Gastroesophageal sphincter (tissue), 4 donors: ENCODE data around the gene DNAI2. TPM values are rescaled to one million over a fixed set of nuclear protein-coding genes. Genes with fewer than 3 reads are reported as not detected.

Experiments used
- ATAC-seq: fragments of 150-250 bp; one replicate; pipeline ENCODE4 v1.9.1; 2016; ENCODE audit warnings: mild to moderate bottlenecking, moderate library complexity
- H3K27ac ChIP-seq, 4 donors: fragments of 200-600 bp; sonication (generic) in 3 of 4; 1 replicate in 3 of 4; 2 replicates in 1 of 4; pipeline ENCODE4 v1.5.1; 2016 to 2019
- H3K27me3 ChIP-seq: fragments of 200-600 bp; sonication (generic); one replicate; pipeline ENCODE4 v1.5.1; 2019
- H3K36me3 ChIP-seq, 2 donors: fragments of 200-600 bp; sonication (generic); one replicate each; pipeline ENCODE4 v1.5.1; 2019; ENCODE audit warnings: control low read depth in 1 of 2
- H3K4me1 ChIP-seq, 3 donors: fragments of 200-600 bp; sonication (generic); 1 replicate in 2 of 3; 2 replicates in 1 of 3; pipeline ENCODE4 v1.5.1; 2016 to 2019; ENCODE audit warnings: control low read depth in 2 of 3
- H3K4me3 ChIP-seq, 2 donors: fragments of 200-600 bp; sonication (generic); one replicate each; pipeline ENCODE4 v1.5.1; 2019; ENCODE audit warnings: mild to moderate bottlenecking in 1 of 2, moderate library complexity in 1 of 2
- H3K9me3 ChIP-seq, 3 donors: fragments of 200-600 bp; sonication (generic); one replicate each; pipeline ENCODE4 v1.5.1; 2017 to 2019; ENCODE audit warnings: control low read depth in 2 of 3
- CTCF ChIP-seq, 4 experiments: fragments of 200-600 bp in 2 of 4; fragments of 450-650 bp in 2 of 4; sonication (generic) in 1 of 4; IDR thresholded peaks; one replicate each; pipeline ENCODE4 v1.5.1; 2017 to 2019; ENCODE audit warnings: antibody characterized with exemption in 4 of 4, mild to moderate bottlenecking in 2 of 4, moderate library complexity in 2 of 4
- EP300 ChIP-seq: sonication (generic); formaldehyde crosslinking; IDR thresholded peaks from one replicate; pipeline ENCODE4 v1.6.1; 2017; ENCODE audit warnings: antibody characterized with exemption, mild to moderate bottlenecking
- POLR2A ChIP-seq, 2 donors: fragments of 450-650 bp; IDR thresholded peaks; one replicate each; pipeline ENCODE4 v1.6.1; 2017; ENCODE audit warnings: antibody characterized with exemption in 2 of 2, mild to moderate bottlenecking in 2 of 2, moderate library complexity in 1 of 2
- POLR2AphosphoS5 ChIP-seq: sonication (generic); formaldehyde crosslinking; IDR thresholded peaks from one replicate; pipeline ENCODE4 v1.6.1; 2017; ENCODE audit warnings: antibody characterized with exemption
- WGBS, 2 donors: methylation state at CpG; one replicate each; pipeline ENCODE4 v1.1.5; 2018; ENCODE audit warnings: low coverage in 1 of 2; 5-methylcytosine and 5-hydroxymethylcytosine counted together
- total RNA-seq, 4 donors: library from RNA; depleted of rRNA; stranded (reverse); fragments of >200 nt; gene quantifications; one replicate each; pipeline ENCODE4 v1.1.0, GENCODE V29; 2016

Gene DNAI2
- total RNA-seq, 4 donors from 2014 or later = not detected

- Histone ChIP-seq H3K9me3 (peaks cover 0 to 18% (median 0%) of the 10 kb centered on the region in 3 donors), H3K4me1 (no peaks in the 10 kb centered on the region), H3K27ac (no peak overlapping the region), H3K36me3 (no peaks in the 10 kb centered on the region), H3K4me3 (no peak overlapping the region), H3K27me3 (peaks cover 84% of the 10 kb centered on the region)
- no peak for TF ChIP-seq CTCF (IDR thresholded peaks at IDR 0.05)
- no peak for TF ChIP-seq POLR2A (IDR thresholded peaks at IDR 0.05)
- no peak for TF ChIP-seq EP300
- no peak for TF ChIP-seq POLR2AphosphoS5
- WGBS, 2 donors = 83% methylated on average over 1 of the region's 2 CpGs; no CpG with 5 or more reads in 1 of the 2 donors
- no peak for ATAC-seq
Measured at GRCh38 chr17:74334393-74335039, 60.5 kb downstream of the DNAI2 start.

- H3K27me3 ChIP-seq = peaks cover 78% of the 10 kb centered on the region
- H3K4me3 ChIP-seq = no peak overlapping the region
- 20 to 70% methylated on average over 1 to 2 of the region's 5 CpGs for WGBS, 2 donors
- no peak for ATAC-seq
- no peak for TF ChIP-seq POLR2A (IDR thresholded peaks at IDR 0.05)
- TF ChIP-seq POLR2AphosphoS5 = no peak
- no peak for TF ChIP-seq EP300
- no peak for TF ChIP-seq CTCF (IDR thresholded peaks at IDR 0.05)
- H3K9me3 ChIP-seq = peaks cover 0 to 18% (median 0%) of the 10 kb centered on the region in 3 donors
- no peak overlapping the region for H3K27ac ChIP-seq
- no peaks in the 10 kb centered on the region for H3K36me3 ChIP-seq
- H3K4me1 ChIP-seq = no peaks in the 10 kb centered on the region
Measured at GRCh38 chr17:74335529-74336062, 61.6 kb downstream of the DNAI2 start.

- Histone ChIP-seq H3K9me3 (peaks cover 0 to 18% (median 0%) of the 10 kb centered on the region in 3 donors), H3K4me1 (no peaks in the 10 kb centered on the region), H3K36me3 (no peaks in the 10 kb centered on the region), H3K27me3 (peaks cover 77% of the 10 kb centered on the region), H3K4me3 (no peak overlapping the region), H3K27ac (no peak overlapping the region)
- 70 to 90% methylated on average over 2 to 7 of the region's 7 CpGs for WGBS, 2 donors
- no peak for TF ChIP-seq POLR2A (IDR thresholded peaks at IDR 0.05)
- no peak for TF ChIP-seq CTCF (IDR thresholded peaks at IDR 0.05)
- TF ChIP-seq POLR2AphosphoS5 = no peak
- TF ChIP-seq EP300 = no peak
- no peak for ATAC-seq
Measured at GRCh38 chr17:74336307-74336706, 62.3 kb downstream of the DNAI2 start.

GRCh38 chr17:74337834-74338500 is 63.9 kb downstream of the DNAI2 start:
- TF ChIP-seq POLR2A (IDR thresholded peaks at IDR 0.05) (no peak), POLR2AphosphoS5 (no peak), CTCF (IDR thresholded peaks at IDR 0.05) (no peak), EP300 (no peak)
- H3K4me3 ChIP-seq = no peak overlapping the region
- ATAC-seq = no peak
- no peak overlapping the region for H3K27ac ChIP-seq
- 56% methylated on average over 4 of the region's 12 CpGs; no CpG with 5 or more reads in 1 of the 2 donors for WGBS, 2 donors
- H3K4me1 ChIP-seq = no peaks in the 10 kb centered on the region
- H3K36me3 ChIP-seq = no peaks in the 10 kb centered on the region
- peaks cover 80% of the 10 kb centered on the region for H3K27me3 ChIP-seq
- peaks cover 0 to 18% (median 0%) of the 10 kb centered on the region in 3 donors for H3K9me3 ChIP-seq
